GM12878 (cell line): ENCODE results near the gene CACNA1A. TPM values are rescaled to one million over a fixed set of nuclear protein-coding genes. Genes with fewer than 3 reads are reported as not detected.

Experiments
- BHLHE40 ChIP-seq, 2 experiments: fragments of 450-650 bp in 1 of 2; IDR thresholded peaks; 2 replicates each; pipeline ENCODE4 v1.6.1; 2011 to 2017; ENCODE audit warnings: low read depth in 2 of 2, borderline replicate concordance in 1 of 2, improper control_type of control experiment in 1 of 2, low read length in 1 of 2, mild to moderate bottlenecking in 1 of 2
- BMI1 ChIP-seq: fragments of 450-650 bp; IDR thresholded peaks from 2 replicates; pipeline ENCODE4 v1.6.1; 2016; ENCODE audit warnings: mild to moderate bottlenecking, moderate library complexity, borderline replicate concordance
- BRCA1 ChIP-seq: IDR thresholded peaks from 2 replicates; pipeline ENCODE4 v1.6.1; 2011; ENCODE audit warnings: low read depth, low read length, improper control_type of control experiment
- CBFB ChIP-seq: IDR thresholded peaks from 2 replicates; pipeline ENCODE4 v1.6.1; 2016; ENCODE audit warnings: antibody characterized with exemption, low read depth
- CHD1 ChIP-seq: IDR thresholded peaks from 2 replicates; pipeline ENCODE4 v1.6.1; 2012; ENCODE audit warnings: low read depth, low read length, improper control_type of control experiment
- CHD4 ChIP-seq: fragments of 200-600 bp; sonication (generic); IDR thresholded peaks from 2 replicates; pipeline ENCODE4 v1.6.1; 2016; ENCODE audit warnings: mild to moderate bottlenecking
- E2F4 ChIP-seq: IDR thresholded peaks from 2 replicates; pipeline ENCODE4 v1.6.1; 2012; ENCODE audit warnings: low read depth, low read length, improper control_type of control experiment
- EED ChIP-seq: sonication (generic); IDR thresholded peaks from 2 replicates; pipeline ENCODE4 v1.6.1; 2016; ENCODE audit warnings: antibody characterized with exemption, low read depth
- EZH2 ChIP-seq: IDR thresholded peaks from 2 replicates; pipeline ENCODE4 v1.6.1; 2012; ENCODE audit warnings: low read depth, mild to moderate bottlenecking, control low read depth, inconsistent platforms, low read length, borderline replicate concordance; ENCODE audit not compliant: control insufficient read depth
- GATAD2B ChIP-seq: fragments of 450-650 bp; conservative IDR thresholded peaks from 2 replicates; pipeline ENCODE4 v1.6.1; 2017; ENCODE audit warnings: low read depth, mild to moderate bottlenecking, moderate library complexity
- IRF3 ChIP-seq: fragments of 450-650 bp; IDR thresholded peaks from 2 replicates; pipeline ENCODE4 v1.6.1; 2014; ENCODE audit warnings: mild to moderate bottlenecking
- IRF5 ChIP-seq: fragments of 450-650 bp; IDR thresholded peaks from 2 replicates; pipeline ENCODE4 v1.6.1; 2017; ENCODE audit warnings: borderline replicate concordance
- KAT2A ChIP-seq: conservative IDR thresholded peaks from 2 replicates; pipeline ENCODE4 v1.6.1; 2011; ENCODE audit warnings: low read depth, low read length; ENCODE audit not compliant: control insufficient read depth
- MAX ChIP-seq: IDR thresholded peaks from 2 replicates; pipeline ENCODE4 v1.6.1; 2012; ENCODE audit warnings: low read depth, low read length, improper control_type of control experiment
- NFIC ChIP-seq: IDR thresholded peaks from 2 replicates; pipeline ENCODE4 v1.6.1; 2012; ENCODE audit warnings: low read depth, mild to moderate bottlenecking, inconsistent platforms, low read length, moderate library complexity
- NFXL1 ChIP-seq: fragments of 450-650 bp; IDR thresholded peaks from 2 replicates; pipeline ENCODE4 v1.6.1; 2017; ENCODE audit warnings: antibody characterized with exemption, mild to moderate bottlenecking, borderline replicate concordance
- NRF1 ChIP-seq: conservative IDR thresholded peaks from 2 replicates; pipeline ENCODE4 v1.6.1; 2011; ENCODE audit warnings: mild to moderate bottlenecking, low read depth, low read length, improper control_type of control experiment
- PBX3 ChIP-seq: IDR thresholded peaks from 2 replicates; pipeline ENCODE4 v1.6.1; 2011; ENCODE audit warnings: mild to moderate bottlenecking, low read depth, low read length, moderate library complexity; ENCODE audit not compliant: insufficient replicate concordance
- RBBP5 ChIP-seq: fragments of 200-600 bp; sonication (generic); conservative IDR thresholded peaks from 2 replicates; pipeline ENCODE4 v1.6.1; 2016
- RCOR1 ChIP-seq: conservative IDR thresholded peaks from 2 replicates; pipeline ENCODE4 v1.6.1; 2012; ENCODE audit warnings: low read depth, low read length, improper control_type of control experiment
- RUNX3 ChIP-seq: IDR thresholded peaks from 2 replicates; pipeline ENCODE4 v1.6.1; 2012; ENCODE audit warnings: low read length, inconsistent platforms
- SMAD5 ChIP-seq: IDR thresholded peaks from 2 replicates; pipeline ENCODE4 v1.6.1; 2016; ENCODE audit warnings: antibody characterized with exemption, low read depth
- SRF ChIP-seq, 2 experiments: IDR thresholded peaks; 2 replicates each; pipeline ENCODE4 v1.6.1; 2011; ENCODE audit warnings: low read depth in 2 of 2, low read length in 2 of 2, mild to moderate bottlenecking in 1 of 2, moderate library complexity in 1 of 2
- STAT3 ChIP-seq: IDR thresholded peaks from 2 replicates; pipeline ENCODE4 v1.6.1; 2011; ENCODE audit warnings: low read depth, low read length, improper control_type of control experiment
- TBL1XR1 ChIP-seq: IDR thresholded peaks from 2 replicates; pipeline ENCODE4 v1.6.1; 2012; ENCODE audit warnings: low read depth, low read length, improper control_type of control experiment
- TCF3 ChIP-seq: IDR thresholded peaks from 2 replicates; pipeline ENCODE4 v1.6.1; 2012; ENCODE audit warnings: low read depth, mild to moderate bottlenecking, low read length, borderline replicate concordance; ENCODE audit not compliant: insufficient read depth
- ZNF384 ChIP-seq: IDR thresholded peaks from 2 replicates; pipeline ENCODE4 v1.6.1; 2012; ENCODE audit warnings: low read depth, mild to moderate bottlenecking, low read length, improper control_type of control experiment, borderline replicate concordance
- polyA plus RNA-seq, 11 experiments: library from polyadenylated mRNA; depleted of rRNA in 4 of 11; unstranded in 6 of 11; stranded (reverse) in 5 of 11; fragments of >200 nt; fragmentation: Nextera tagmentation in 4 of 11; fragmentation: Illumina TruSeq in 1 of 11; extraction: Ambion mirVana in 4 of 11; extraction: Trizol in 1 of 11; gene quantifications; 1 replicate in 1 of 11; 2 replicates in 10 of 11; pipeline versions ENCODE4 v1.2.1 to v1.2.3, GENCODE V29; 2011 to 2016; ENCODE audit warnings: inconsistent platforms in 2 of 11, missing spikeins in 2 of 11, low read depth in 1 of 11
- total RNA-seq, 4 experiments: library from RNA; depleted of rRNA in 3 of 4; stranded (reverse); fragments of >200 nt in 3 of 4; fragmentation: Illumina TruSeq in 1 of 4; extraction: Trizol in 1 of 4; gene quantifications; 2 replicates each; pipeline versions ENCODE4 v1.2.1 to v1.2.3, GENCODE V29; 2013 to 2021

The CACNA1A gene
- total and polyA plus RNA-seq, 10 of the 15 experiments (the other 5 are each of a cell fraction or from before 2014, with no cell fraction given): 1.1 to 4.4 (median 2.5) TPM

GRCh38 chr19:13277104-13277809 is 229.0 kb downstream of the CACNA1A start (continued):
- TF ChIP-seq BMI1: no peak
- TF ChIP-seq ZNF384: no peak
- TF ChIP-seq TCF3: no peak
- TF ChIP-seq BRCA1: no peak
- TF ChIP-seq IRF3: no peak
- TF ChIP-seq TBL1XR1: no peak
- TF ChIP-seq EZH2: no peak
- TF ChIP-seq SRF (IDR thresholded peaks at IDR 0.05; ENCODE audit: low read depth in 2 of 2, low read length in 2 of 2): peak in 1 of 2 experiments; percentile 60; a peak in 1 of 4 replicates
- TF ChIP-seq NRF1: no peak
- no peak for TF ChIP-seq CBFB
- TF ChIP-seq PBX3: no peak
- TF ChIP-seq NFIC: no peak
- TF ChIP-seq RUNX3: no peak
- no peak for TF ChIP-seq KAT2A
- no peak for TF ChIP-seq CHD1
- TF ChIP-seq CHD4: no peak
- TF ChIP-seq NFXL1: no peak
- no peak for TF ChIP-seq IRF5
- TF ChIP-seq E2F4: no peak
- TF ChIP-seq SMAD5: no peak
- TF ChIP-seq RBBP5: no peak
- no peak for TF ChIP-seq EED
- TF ChIP-seq MAX: no peak
- no peak for TF ChIP-seq STAT3
- no peak for TF ChIP-seq GATAD2B
- no peak for TF ChIP-seq RCOR1
- no peak for TF ChIP-seq BHLHE40 (IDR thresholded peaks at IDR 0.05; ENCODE audit: borderline replicate concordance in 1 of 2, low read depth in 2 of 2, low read length in 1 of 2)
